Uterus (tissue), 4 donors: Measurements from ENCODE around the gene RIT2. TPM values are rescaled to one million over a fixed set of nuclear protein-coding genes. Genes with fewer than 3 reads are reported as not detected.

ENCODE experiments used
- DNase-seq, 2 donors: peaks; one replicate each; pipeline ENCODE4 v3.0.0-alpha.2; 2019 to 2020
- H3K27ac ChIP-seq, 2 donors: fragments of 200-600 bp; sonication (generic); 1 replicate in 1 of 2; 2 replicates in 1 of 2; pipeline ENCODE4 v1.5.1; 2016 to 2018
- H3K27me3 ChIP-seq, 2 donors: fragments of 200-600 bp; sonication (generic); one replicate each; pipeline ENCODE4 v1.5.1; 2018 to 2019; ENCODE audit warnings: control low read depth in 1 of 2
- H3K36me3 ChIP-seq, 2 donors: fragments of 200-600 bp; sonication (generic); one replicate each; pipeline ENCODE4 v1.5.1; 2019; ENCODE audit warnings: control low read depth in 1 of 2
- H3K4me1 ChIP-seq, 2 donors: fragments of 200-600 bp; sonication (generic); one replicate each; pipeline ENCODE4 v1.5.1; 2018 to 2019; ENCODE audit warnings: control low read depth in 1 of 2
- H3K4me3 ChIP-seq, 2 donors: fragments of 200-600 bp; sonication (generic); 1 replicate in 1 of 2; 2 replicates in 1 of 2; pipeline ENCODE4 v1.5.1; 2018 to 2019; ENCODE audit warnings: mild to moderate bottlenecking in 1 of 2
- H3K9me3 ChIP-seq, 2 donors: fragments of 200-600 bp; sonication (generic); one replicate each; pipeline ENCODE4 v1.5.1; 2019; ENCODE audit warnings: control low read depth in 1 of 2
- CTCF ChIP-seq, 4 experiments: fragments of 200-600 bp in 2 of 4; fragments of 450-650 bp in 2 of 4; sonication (generic) in 2 of 4; IDR thresholded peaks; one replicate each; pipeline ENCODE4 v1.5.1; 2016 to 2019; ENCODE audit warnings: antibody characterized with exemption in 4 of 4, mild to moderate bottlenecking in 2 of 4, moderate library complexity in 1 of 4
- POLR2A ChIP-seq, 2 donors: fragments of 450-650 bp; IDR thresholded peaks; one replicate each; pipeline ENCODE4 v1.6.1; 2016; ENCODE audit warnings: antibody characterized with exemption in 2 of 2, mild to moderate bottlenecking in 1 of 2, moderate library complexity in 1 of 2
- intact Hi-C: fragments of 100-400 bp; cut with DNase I; formaldehyde crosslinking; loops from one replicate; pipeline ENCODE4 v1.15.1; 2023; ENCODE audit warnings: low total_unique reads
- total RNA-seq, 4 donors: library from RNA; depleted of rRNA in 3 of 4; stranded (reverse); fragments of >200 nt in 3 of 4; gene quantifications; one replicate each; pipeline versions ENCODE4 v1.1.0 to v1.2.4, GENCODE V29; 2014 to 2023
- donor health status: DM: yes; HTN: yes; CAD: no.

Gene RIT2
- total RNA-seq, 4 donors from 2014 or later: not detected

- Histone ChIP-seq H3K27me3 (no peaks in the 10 kb centered on the region), H3K36me3 (no peaks in the 10 kb centered on the region), H3K4me1 (no peaks in the 10 kb centered on the region), H3K4me3 (no peak overlapping the region), H3K9me3 (no peaks in the 10 kb centered on the region), H3K27ac (no peak overlapping the region)
- intact Hi-C loops: no loop called here
- TF ChIP-seq POLR2A (IDR thresholded peaks at IDR 0.05): no peak
- TF ChIP-seq CTCF (IDR thresholded peaks at IDR 0.05): no peak
- DNase-seq: no peak
Observed at GRCh38 chr18:43022874-43023273, 92.6 kb downstream of the RIT2 start.

GRCh38 chr18:43017622-43018021 lies 97.9 kb downstream of the RIT2 start:
- no peaks in the 10 kb centered on the region for H3K4me1 ChIP-seq
- H3K27me3 ChIP-seq: no peaks in the 10 kb centered on the region
- TF ChIP-seq CTCF (IDR thresholded peaks at IDR 0.05): no peak
- no peaks in the 10 kb centered on the region for H3K36me3 ChIP-seq
- no peak overlapping the region for H3K27ac ChIP-seq
- no peak overlapping the region for H3K4me3 ChIP-seq
- intact Hi-C loops: no loop called here
- no peaks in the 10 kb centered on the region for H3K9me3 ChIP-seq
- DNase-seq: no peak

GRCh38 chr18:43013486-43013885 lies 102.0 kb downstream of the RIT2 start:
- H3K4me3 ChIP-seq: no peak overlapping the region
- no peaks in the 10 kb centered on the region for H3K4me1 ChIP-seq
- H3K9me3 ChIP-seq: no peaks in the 10 kb centered on the region
- intact Hi-C loops: no loop called here
- no peaks in the 10 kb centered on the region for H3K27me3 ChIP-seq
- TF ChIP-seq CTCF (IDR thresholded peaks at IDR 0.05): no peak
- TF ChIP-seq POLR2A (IDR thresholded peaks at IDR 0.05): no peak
- DNase-seq: no peak
- H3K27ac ChIP-seq: no peak overlapping the region
- no peaks in the 10 kb centered on the region for H3K36me3 ChIP-seq

- intact Hi-C loops: no loop called here
- TF ChIP-seq POLR2A (IDR thresholded peaks at IDR 0.05) (no peak), CTCF (IDR thresholded peaks at IDR 0.05) (no peak)
- DNase-seq: no peak
- H3K36me3 ChIP-seq: no peaks in the 10 kb centered on the region
- H3K27me3 ChIP-seq: no peaks in the 10 kb centered on the region
- H3K4me1 ChIP-seq: no peaks in the 10 kb centered on the region
- H3K27ac ChIP-seq: no peak overlapping the region
- H3K9me3 ChIP-seq: no peaks in the 10 kb centered on the region
- H3K4me3 ChIP-seq: no peak overlapping the region
Observed at GRCh38 chr18:43012951-43013350, 102.5 kb downstream of the RIT2 start.

- H3K4me1 ChIP-seq: no peaks in the 10 kb centered on the region
Observed at GRCh38 chr18:43010611-43011010, 104.9 kb downstream of the RIT2 start.

More at GRCh38 chr18:43010611-43011010, 104.9 kb downstream of the RIT2 start:
- Histone ChIP-seq H3K27me3 (no peaks in the 10 kb centered on the region), H3K27ac (no peak overlapping the region), H3K9me3 (no peaks in the 10 kb centered on the region), H3K4me3 (no peak overlapping the region), H3K36me3 (no peaks in the 10 kb centered on the region)
- no peak for DNase-seq
- no peak for TF ChIP-seq CTCF (IDR thresholded peaks at IDR 0.05)
- no peak for TF ChIP-seq POLR2A (IDR thresholded peaks at IDR 0.05)
- intact Hi-C loops: no loop called here
